HepG2 (cell line): ENCODE data around the gene RAC3. TPM values are rescaled to one million over a fixed set of nuclear protein-coding genes. Genes with fewer than 3 reads are reported as not detected.
A peak's percentile ranks its signal among the peaks of the same experiment; 100 is the strongest.

Experiments used
- ETV5 ChIP-seq: IDR thresholded peaks from 2 replicates; pipeline ENCODE4 v1.6.1; 2018; ENCODE audit warnings: missing biosample characterization, missing genetic modification reagents, inconsistent platforms, borderline replicate concordance
- FOXM1 ChIP-seq: sonication (generic); formaldehyde crosslinking; IDR thresholded peaks from 2 replicates; pipeline ENCODE4 v1.5.0; 2020; ENCODE audit warnings: missing genetic modification reagents
- HMGA1 ChIP-seq: sonication (generic); formaldehyde crosslinking; conservative IDR thresholded peaks from 2 replicates; pipeline ENCODE4 v1.4.0; 2020; ENCODE audit warnings: missing genetic modification reagents
- KAT7 ChIP-seq: IDR thresholded peaks from 2 replicates; pipeline ENCODE4 v1.6.1; 2018; ENCODE audit warnings: borderline replicate concordance, missing compliant biosample characterization
- KLF11 ChIP-seq: IDR thresholded peaks from 2 replicates; pipeline ENCODE4 v1.6.1; 2016; ENCODE audit warnings: missing compliant biosample characterization
- NCOR1 ChIP-seq: fragments of 200-600 bp; sonication (generic); IDR thresholded peaks from 2 replicates; pipeline ENCODE4 v1.7.0; 2017; ENCODE audit warnings: antibody characterized with exemption, low read length, borderline replicate concordance
- NFIB ChIP-seq: sonication (generic); formaldehyde crosslinking; IDR thresholded peaks from 2 replicates; pipeline ENCODE4 v1.9.0; 2021; ENCODE audit warnings: missing genetic modification reagents, mild to moderate bottlenecking, borderline replicate concordance
- NRL ChIP-seq: sonication (generic); formaldehyde crosslinking; IDR thresholded peaks from 2 replicates; pipeline ENCODE4 v1.5.0; 2020; ENCODE audit warnings: missing genetic modification reagents, mild to moderate bottlenecking, moderate library complexity, borderline replicate concordance
- PHF5A ChIP-seq: IDR thresholded peaks from one replicate; pipeline ENCODE4 v1.6.1; 2018; ENCODE audit warnings: low read depth, missing genetic modification reagents; ENCODE audit not compliant: unreplicated experiment
- POGZ ChIP-seq: sonication (generic); formaldehyde crosslinking; IDR thresholded peaks from 2 replicates; pipeline ENCODE4 v1.4.0; 2020; ENCODE audit warnings: mild to moderate bottlenecking, missing genetic modification reagents
- RARA ChIP-seq: IDR thresholded peaks from 2 replicates; pipeline ENCODE4 v1.6.1; 2016; ENCODE audit warnings: missing genetic modification reagents, missing compliant biosample characterization
- ZBTB20 ChIP-seq: sonication (generic); formaldehyde crosslinking; IDR thresholded peaks from 2 replicates; pipeline ENCODE4 v1.8.1; 2023; ENCODE audit warnings: missing genetic modification reagents, low read depth, mild to moderate bottlenecking, borderline replicate concordance
- ZNF124 ChIP-seq: sonication (generic); formaldehyde crosslinking; IDR thresholded peaks from 2 replicates; pipeline ENCODE4 v1.4.0; 2020; ENCODE audit warnings: missing genetic modification reagents
- ZNF260 ChIP-seq: sonication (generic); formaldehyde crosslinking; IDR thresholded peaks from 2 replicates; pipeline ENCODE4 v1.4.0; 2020; ENCODE audit warnings: missing genetic modification reagents, low read depth, mild to moderate bottlenecking, borderline replicate concordance
- ZNF331 ChIP-seq: sonication (generic); formaldehyde crosslinking; IDR thresholded peaks from 2 replicates; pipeline ENCODE4 v1.4.0; 2020; ENCODE audit warnings: missing genetic modification reagents
- ZNF839 ChIP-seq: sonication (generic); formaldehyde crosslinking; IDR thresholded peaks from 2 replicates; pipeline ENCODE4 v1.4.0; 2020; ENCODE audit warnings: missing genetic modification reagents, mild to moderate bottlenecking, borderline replicate concordance
- polyA plus RNA-seq, 8 experiments: library from polyadenylated mRNA; depleted of rRNA in 3 of 8; stranded (reverse) in 7 of 8; unstranded in 1 of 8; fragments of >200 nt; fragmentation: Illumina TruSeq in 4 of 8; extraction: Trizol in 4 of 8; gene quantifications; 2 replicates each; pipeline versions ENCODE4 v1.2.1 to v1.2.3, GENCODE V29; 2011 to 2016; ENCODE audit warnings: low read depth in 4 of 8, missing spikeins in 1 of 8, mixed read lengths in 1 of 8; ENCODE audit not compliant: insufficient read depth in 1 of 8
- total RNA-seq, 5 experiments: library from RNA; depleted of rRNA; stranded (reverse); fragments of >200 nt; fragmentation: Illumina TruSeq; extraction: Trizol; gene quantifications; 2 replicates each; pipeline ENCODE4 v1.2.3, GENCODE V29; 2016; ENCODE audit warnings: low read depth in 1 of 5
- TF ChIP-seq, protein P1 (sequence below): sonication (generic); formaldehyde crosslinking; IDR thresholded peaks from 2 replicates; pipeline ENCODE4 v1.4.0; 2020; ENCODE audit warnings: missing genetic modification reagents
- TF ChIP-seq, protein P2 (sequence below): sonication (generic); formaldehyde crosslinking; IDR thresholded peaks from 2 replicates; pipeline ENCODE4 v1.8.1; 2023; ENCODE audit warnings: mild to moderate bottlenecking, moderate library complexity, missing genetic modification reagents
- TF ChIP-seq, protein P3 (sequence below): IDR thresholded peaks from 2 replicates; pipeline ENCODE4 v1.6.1; 2016; ENCODE audit warnings: missing biosample characterization, missing genetic modification reagents, low read depth
- TF ChIP-seq, protein P4 (sequence below): sonication (generic); formaldehyde crosslinking; IDR thresholded peaks from 2 replicates; pipeline ENCODE4 v1.5.0; 2020; ENCODE audit warnings: mild to moderate bottlenecking, missing genetic modification reagents
- TF ChIP-seq, protein P5 (sequence below): sonication (generic); formaldehyde crosslinking; IDR thresholded peaks from 2 replicates; pipeline ENCODE4 v1.4.0; 2020; ENCODE audit warnings: missing genetic modification reagents

The RAC3 gene
- total and polyA plus RNA-seq, 2 of the 13 experiments (the other 11 are each of a cell fraction or from before 2014, with no cell fraction given), result 10.5 to 21.3 TPM

DNA sequence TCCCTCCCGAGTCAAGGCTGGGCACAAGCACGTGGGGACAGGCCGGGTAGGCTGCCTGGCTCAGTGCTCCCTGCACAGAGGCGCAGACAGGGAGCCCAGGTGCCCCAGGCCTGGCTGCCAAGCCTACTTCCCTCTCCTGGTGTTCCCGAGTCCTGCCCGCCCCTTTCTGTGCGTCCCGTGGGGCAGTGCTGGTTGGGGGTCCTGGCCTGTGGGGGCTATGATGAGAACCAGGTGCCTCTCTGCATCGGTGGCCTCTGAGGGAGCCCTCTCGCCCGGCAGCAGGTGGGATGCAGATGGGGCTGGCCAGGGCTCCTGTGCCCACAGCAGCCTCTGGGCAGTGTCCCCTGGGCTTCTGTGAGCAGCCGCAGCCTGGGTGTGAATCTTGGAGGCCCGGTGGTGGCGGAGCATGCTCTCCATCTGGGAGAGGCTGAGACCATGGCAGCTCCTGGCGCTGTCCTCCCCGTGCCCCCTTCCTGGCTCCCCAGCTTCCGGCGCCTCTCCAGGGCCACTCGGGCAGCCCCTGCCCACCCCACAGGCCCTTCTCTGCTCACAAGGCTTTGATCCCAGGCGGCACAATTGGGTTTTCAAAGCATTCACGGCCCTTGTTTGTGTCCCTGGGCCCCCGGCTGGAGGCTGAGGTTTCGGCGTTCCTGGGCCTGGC is 16.0 kb upstream of the RAC3 start (continued):
- TF ChIP-seq HMGA1 (CRISPR knock-in tag) (no peak), ZNF124 (CRISPR knock-in tag) (no peak), NRL (CRISPR knock-in tag) (peak; percentile 38; the same call in 1 of the 2 replicates), NCOR1 (peak; percentile 42; the same call in 1 of the 2 replicates), ZNF260 (no peak), ETV5 (peak; percentile 90), NFIB (CRISPR knock-in tag) (no peak), RARA (CRISPR knock-in tag) (peak; percentile 96), KAT7 (no peak), KLF11 (CRISPR knock-in tag) (no peak), POGZ (CRISPR knock-in tag) (no peak), ZBTB20 (CRISPR knock-in tag) (no peak), ZNF331 (CRISPR knock-in tag) (no peak), ZNF839 (CRISPR knock-in tag) (no peak; the same call in 1 of the 2 replicates), PHF5A (CRISPR knock-in tag) (no peak), FOXM1 (no peak)
- TF ChIP-seq, protein P1, sequence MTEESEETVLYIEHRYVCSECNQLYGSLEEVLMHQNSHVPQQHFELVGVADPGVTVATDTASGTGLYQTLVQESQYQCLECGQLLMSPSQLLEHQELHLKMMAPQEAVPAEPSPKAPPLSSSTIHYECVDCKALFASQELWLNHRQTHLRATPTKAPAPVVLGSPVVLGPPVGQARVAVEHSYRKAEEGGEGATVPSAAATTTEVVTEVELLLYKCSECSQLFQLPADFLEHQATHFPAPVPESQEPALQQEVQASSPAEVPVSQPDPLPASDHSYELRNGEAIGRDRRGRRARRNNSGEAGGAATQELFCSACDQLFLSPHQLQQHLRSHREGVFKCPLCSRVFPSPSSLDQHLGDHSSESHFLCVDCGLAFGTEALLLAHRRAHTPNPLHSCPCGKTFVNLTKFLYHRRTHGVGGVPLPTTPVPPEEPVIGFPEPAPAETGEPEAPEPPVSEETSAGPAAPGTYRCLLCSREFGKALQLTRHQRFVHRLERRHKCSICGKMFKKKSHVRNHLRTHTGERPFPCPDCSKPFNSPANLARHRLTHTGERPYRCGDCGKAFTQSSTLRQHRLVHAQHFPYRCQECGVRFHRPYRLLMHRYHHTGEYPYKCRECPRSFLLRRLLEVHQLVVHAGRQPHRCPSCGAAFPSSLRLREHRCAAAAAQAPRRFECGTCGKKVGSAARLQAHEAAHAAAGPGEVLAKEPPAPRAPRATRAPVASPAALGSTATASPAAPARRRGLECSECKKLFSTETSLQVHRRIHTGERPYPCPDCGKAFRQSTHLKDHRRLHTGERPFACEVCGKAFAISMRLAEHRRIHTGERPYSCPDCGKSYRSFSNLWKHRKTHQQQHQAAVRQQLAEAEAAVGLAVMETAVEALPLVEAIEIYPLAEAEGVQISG, result peak; percentile 61; the same call in 1 of the 2 replicates
- TF ChIP-seq, protein P2, sequence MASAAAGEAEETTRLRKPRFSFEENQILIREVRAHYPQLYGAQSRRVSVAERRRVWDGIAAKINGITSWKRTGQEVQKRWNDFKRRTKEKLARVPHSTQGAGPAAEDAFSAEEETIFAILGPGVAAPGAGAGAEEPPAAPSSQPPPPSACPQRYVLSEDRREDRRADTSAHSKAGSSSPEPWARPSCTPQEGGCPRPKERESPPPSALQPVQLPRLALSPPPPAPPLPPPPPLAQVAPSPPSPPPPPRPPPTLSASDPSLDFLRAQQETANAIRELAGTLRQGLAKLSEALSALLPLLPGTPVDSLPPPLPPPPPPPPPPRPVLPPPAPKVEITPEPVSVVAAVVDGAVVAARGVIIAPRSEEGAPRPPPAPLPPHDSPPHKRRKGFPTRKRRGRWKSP (CRISPR knock-in tag), result no peak
- TF ChIP-seq, protein P3, sequence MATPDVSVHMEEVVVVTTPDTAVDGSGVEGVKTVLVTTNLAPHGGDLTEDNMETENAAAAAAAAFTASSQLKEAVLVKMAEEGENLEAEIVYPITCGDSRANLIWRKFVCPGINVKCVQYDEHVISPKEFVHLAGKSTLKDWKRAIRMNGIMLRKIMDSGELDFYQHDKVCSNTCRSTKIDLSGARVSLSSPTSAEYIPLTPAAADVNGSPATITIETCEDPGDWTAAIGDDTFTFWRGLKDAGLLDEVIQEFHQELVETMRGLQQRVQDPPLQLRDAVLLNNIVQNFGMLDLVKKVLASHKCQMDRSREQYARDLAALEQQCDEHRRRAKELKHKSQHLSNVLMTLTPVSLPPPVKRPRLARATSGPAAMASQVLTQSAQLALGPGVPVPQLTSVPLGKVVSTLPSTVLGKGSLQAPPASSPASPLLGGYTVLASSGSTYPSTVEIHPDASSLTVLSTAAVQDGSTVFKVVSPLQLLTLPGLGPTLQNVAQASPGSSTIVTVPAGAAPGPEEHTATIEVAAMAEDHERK (CRISPR knock-in tag), result no peak
- TF ChIP-seq, protein P4, sequence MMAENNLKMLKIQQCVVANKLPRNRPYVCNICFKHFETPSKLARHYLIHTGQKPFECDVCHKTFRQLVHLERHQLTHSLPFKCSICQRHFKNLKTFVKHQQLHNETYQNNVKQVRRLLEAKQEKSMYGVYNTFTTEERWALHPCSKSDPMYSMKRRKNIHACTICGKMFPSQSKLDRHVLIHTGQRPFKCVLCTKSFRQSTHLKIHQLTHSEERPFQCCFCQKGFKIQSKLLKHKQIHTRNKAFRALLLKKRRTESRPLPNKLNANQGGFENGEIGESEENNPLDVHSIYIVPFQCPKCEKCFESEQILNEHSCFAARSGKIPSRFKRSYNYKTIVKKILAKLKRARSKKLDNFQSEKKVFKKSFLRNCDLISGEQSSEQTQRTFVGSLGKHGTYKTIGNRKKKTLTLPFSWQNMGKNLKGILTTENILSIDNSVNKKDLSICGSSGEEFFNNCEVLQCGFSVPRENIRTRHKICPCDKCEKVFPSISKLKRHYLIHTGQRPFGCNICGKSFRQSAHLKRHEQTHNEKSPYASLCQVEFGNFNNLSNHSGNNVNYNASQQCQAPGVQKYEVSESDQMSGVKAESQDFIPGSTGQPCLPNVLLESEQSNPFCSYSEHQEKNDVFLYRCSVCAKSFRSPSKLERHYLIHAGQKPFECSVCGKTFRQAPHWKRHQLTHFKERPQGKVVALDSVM (CRISPR knock-in tag), result 0 out of 2 replicates have a peak, but pooled peaks have one; percentile 12
- TF ChIP-seq, protein P5, sequence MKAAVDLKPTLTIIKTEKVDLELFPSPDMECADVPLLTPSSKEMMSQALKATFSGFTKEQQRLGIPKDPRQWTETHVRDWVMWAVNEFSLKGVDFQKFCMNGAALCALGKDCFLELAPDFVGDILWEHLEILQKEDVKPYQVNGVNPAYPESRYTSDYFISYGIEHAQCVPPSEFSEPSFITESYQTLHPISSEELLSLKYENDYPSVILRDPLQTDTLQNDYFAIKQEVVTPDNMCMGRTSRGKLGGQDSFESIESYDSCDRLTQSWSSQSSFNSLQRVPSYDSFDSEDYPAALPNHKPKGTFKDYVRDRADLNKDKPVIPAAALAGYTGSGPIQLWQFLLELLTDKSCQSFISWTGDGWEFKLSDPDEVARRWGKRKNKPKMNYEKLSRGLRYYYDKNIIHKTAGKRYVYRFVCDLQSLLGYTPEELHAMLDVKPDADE, result no peak
